ENCODE measurements around the gene GSDME. TPM values are rescaled to one million over a fixed set of nuclear protein-coding genes. Genes with fewer than 3 reads are reported as not detected.

GSDME gene
- total and polyA plus RNA-seq, 2 of the 4 experiments (the other 2 are of a cell fraction) = 75.2 to 78.7 TPM

- H3K9me1 ChIP-seq (ENCODE audit: insufficient read depth, low read length) = peaks cover 5% of the 10 kb centered on the region; the same call in 1 of the 2 replicates
- no peaks in the 10 kb centered on the region for H4K20me1 ChIP-seq (ENCODE audit: insufficient read depth, low read length)
- H3K4me3 ChIP-seq (ENCODE audit: insufficient read depth, low read depth, low read length) = no peak overlapping the region
- no peak overlapping the region for H3K27ac ChIP-seq (ENCODE audit: insufficient read depth, low read length)
- peaks cover 5% of the 10 kb centered on the region for H3K4me1 ChIP-seq (ENCODE audit: control insufficient read depth, insufficient read depth, low read length)
- no peak overlapping the region for H2BK20ac ChIP-seq (ENCODE audit: low read depth, low read length)
- H3K79me1 ChIP-seq (ENCODE audit: low read depth in 1 of 2, low read length in 2 of 2) = no peaks in the 10 kb centered on the region
- H3K4me2 ChIP-seq (ENCODE audit: low read depth, low read length) = no peak overlapping the region
- CTCF ChIA-PET = no interaction called here
- no peak overlapping the region for H2AFZ ChIP-seq (replicated peaks; ENCODE audit: low read length, poor library complexity)
- no peak for ATAC-seq (ENCODE audit: low read depth)
- TF ChIP-seq USF2 (IDR thresholded peaks at IDR 0.05; ENCODE audit: low read depth, low read length) = no peak
- no peak for TF ChIP-seq SMC3 (IDR thresholded peaks at IDR 0.05; ENCODE audit: low read depth, low read length)
- no peak for TF ChIP-seq NFE2L2 (IDR thresholded peaks at IDR 0.05; ENCODE audit: low read depth, low read length)
- TF ChIP-seq RAD21 (IDR thresholded peaks at IDR 0.05; ENCODE audit: low read length) = no peak
- no peak for TF ChIP-seq RFX5 (IDR thresholded peaks at IDR 0.05; ENCODE audit: low read depth, low read length)
- no peak for TF ChIP-seq ELK1 (IDR thresholded peaks at IDR 0.05; ENCODE audit: borderline replicate concordance, low read depth, low read length)
- TF ChIP-seq FOS (IDR thresholded peaks at IDR 0.05; ENCODE audit: low read depth, low read length) = no peak
- no peak for TF ChIP-seq MAFK (IDR thresholded peaks at IDR 0.05; ENCODE audit: low read depth, low read length)
- no peak for TF ChIP-seq CTCF (conservative IDR thresholded peaks at IDR 0.05; ENCODE audit: low read depth, low read length)
- TF ChIP-seq CHD1 (IDR thresholded peaks at IDR 0.05; ENCODE audit: low read depth, low read length) = no peak
- TF ChIP-seq BHLHE40 (IDR thresholded peaks at IDR 0.05; ENCODE audit: low read depth, low read length) = no peak
- TF ChIP-seq MXI1 (IDR thresholded peaks at IDR 0.05; ENCODE audit: borderline replicate concordance, low read depth, low read length) = no peak
- TF ChIP-seq MAZ (IDR thresholded peaks at IDR 0.05; ENCODE audit: borderline replicate concordance, low read depth, low read length) = no peak
- no peak for TF ChIP-seq POLR2A (IDR thresholded peaks at IDR 0.05; ENCODE audit: low read depth, low read length)
- TF ChIP-seq CEBPB (IDR thresholded peaks at IDR 0.05; ENCODE audit: low read depth, low read length) = no peak
- no peak overlapping the region for H3K18ac ChIP-seq (ENCODE audit: low read depth, low read length)
- intact Hi-C loops (cut with micrococcal nuclease) = no loop called here
- H3K27me3 ChIP-seq (ENCODE audit: control insufficient read depth, insufficient read depth, low read length) = no peaks in the 10 kb centered on the region; the same call in 1 of the 2 replicates
- H2BK5ac ChIP-seq (ENCODE audit: low read depth, low read length, poor library complexity, severe bottlenecking) = no peak overlapping the region
- no peak overlapping the region for H4K5ac ChIP-seq (ENCODE audit: low read depth, low read length)
- dilution Hi-C loops (cut with HindIII; ENCODE audit: low sequenced_read_pairs, unreplicated experiment) = no loop called here
- H3K9ac ChIP-seq (ENCODE audit: low read depth, low read length) = no peak overlapping the region
- no peak overlapping the region for H2BK120ac ChIP-seq (ENCODE audit: low read depth, low read length)
- POLR2A ChIA-PET (ENCODE audit: unreplicated experiment) = no interaction called here
- no peak overlapping the region for H2AK5ac ChIP-seq (ENCODE audit: low read depth, low read length)
- H3K14ac ChIP-seq (replicated peaks; ENCODE audit: low read depth, low read length) = no peak overlapping the region
- no peak overlapping the region for H2BK15ac ChIP-seq (ENCODE audit: low read depth, low read length)
- no peaks in the 10 kb centered on the region for H3K9me3 ChIP-seq (ENCODE audit: control insufficient read depth, insufficient read depth, low read length)
- no peak overlapping the region for H3K23ac ChIP-seq (ENCODE audit: low read depth, low read length)
- BruUV-seq (replicated peaks) = no TSS peak
- no peak overlapping the region for H2AK9ac ChIP-seq (replicated peaks; ENCODE audit: low read depth, low read length, poor library complexity)
- H3K4ac ChIP-seq (ENCODE audit: low read depth, low read length) = no peak overlapping the region
- H4K91ac ChIP-seq (ENCODE audit: insufficient read depth, low read depth, low read length) = no peak overlapping the region
- no peak overlapping the region for H3K56ac ChIP-seq (ENCODE audit: extremely low read depth, insufficient read depth, low read length)
- H3K36me3 ChIP-seq (ENCODE audit: control insufficient read depth, insufficient read depth, low read length) = no peaks in the 10 kb centered on the region
- in situ Hi-C loops (cut with MboI; ENCODE audit: low sequenced_read_pairs) = no loop called here
- H4K8ac ChIP-seq (ENCODE audit: low read depth in 2 of 2, low read length in 2 of 2) = no peak overlapping the region
- DNase-seq = no peak
Measured at GRCh38 chr7:24773646-24774045, 16.4 kb upstream of the GSDME start.
